Stimulated activated CD4-positive, alpha-beta T cell treated with anti-CD3 and anti-CD28 coated beads, TNF-alpha, amount 100 ng/mL, for 1 hour (primary cell): ENCODE measurements around the gene NDUFAF3.

Experiments used
- DNase-seq, 3 donors: peaks; one replicate each; pipeline ENCODE4 v3.0.0-alpha.2; 2020; ENCODE audit warnings: low read depth in 3 of 3, low spot score in 1 of 3

NDUFAF3 gene

DNA sequence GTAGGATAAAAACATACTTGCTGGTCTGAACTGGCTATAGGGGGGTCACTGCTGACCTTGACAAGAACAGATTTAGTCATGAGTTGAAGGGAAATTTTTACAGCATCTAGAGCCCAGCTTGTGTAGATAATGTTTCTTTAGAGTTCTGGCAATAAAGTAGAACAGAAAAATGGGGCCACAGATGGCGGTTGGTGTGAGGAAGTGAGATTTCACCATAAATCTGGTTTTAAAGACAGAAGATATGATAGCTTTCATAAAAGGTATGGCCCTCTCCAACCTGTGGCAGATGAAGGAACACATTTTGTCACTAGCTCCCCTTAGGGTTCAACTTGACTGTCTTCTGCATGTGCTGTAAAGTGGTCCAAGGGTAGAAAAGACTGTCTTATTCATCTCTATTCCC is 31.6 kb downstream of the NDUFAF3 start:
- no peak for DNase-seq

DNA sequence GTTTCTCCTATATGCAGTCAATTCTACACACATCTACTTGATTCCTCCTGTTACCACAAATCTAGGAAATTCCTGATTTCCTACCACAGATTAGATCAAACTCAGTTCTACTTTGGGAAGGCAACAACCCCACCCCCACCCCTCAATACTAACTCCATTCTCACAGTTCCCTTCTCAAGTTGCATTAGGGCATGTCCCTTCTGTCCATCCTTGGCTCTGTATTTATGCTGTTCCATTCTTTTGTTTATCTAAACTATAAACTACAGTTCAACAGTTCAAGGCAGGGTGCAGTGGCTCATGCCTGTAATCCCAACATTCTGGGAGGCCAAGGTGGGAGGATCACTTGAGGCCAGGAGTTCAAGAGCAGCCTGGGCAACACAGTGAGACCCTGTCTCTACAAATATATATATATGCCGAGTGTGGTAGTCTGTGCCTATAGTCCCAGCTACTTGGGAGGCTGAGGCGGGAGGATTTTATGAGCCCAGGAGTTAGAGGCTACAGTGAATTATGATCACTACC is 32.5 kb downstream of the NDUFAF3 start:
- DNase-seq = no peak

DNA sequence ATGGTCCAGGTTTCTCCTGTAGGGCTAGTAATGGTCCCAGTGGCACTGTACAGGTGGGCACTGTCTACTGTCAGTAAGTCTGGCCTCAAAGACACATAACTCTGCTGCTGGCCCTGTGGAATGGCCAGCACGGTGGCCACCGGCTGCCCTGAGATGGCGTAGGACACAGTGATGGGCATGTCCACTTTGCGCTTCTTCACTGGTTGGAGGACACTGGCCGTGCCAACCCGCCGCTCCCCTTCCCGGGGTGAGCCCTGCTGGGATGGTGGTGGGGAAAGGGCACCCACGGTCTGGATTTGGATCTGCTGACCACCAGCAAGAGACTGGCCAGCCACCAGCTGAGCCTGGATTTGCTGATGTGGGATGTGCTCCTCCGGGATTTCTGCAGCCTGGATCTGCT is 35.3 kb downstream of the NDUFAF3 start:
- DNase-seq = no peak

DNA sequence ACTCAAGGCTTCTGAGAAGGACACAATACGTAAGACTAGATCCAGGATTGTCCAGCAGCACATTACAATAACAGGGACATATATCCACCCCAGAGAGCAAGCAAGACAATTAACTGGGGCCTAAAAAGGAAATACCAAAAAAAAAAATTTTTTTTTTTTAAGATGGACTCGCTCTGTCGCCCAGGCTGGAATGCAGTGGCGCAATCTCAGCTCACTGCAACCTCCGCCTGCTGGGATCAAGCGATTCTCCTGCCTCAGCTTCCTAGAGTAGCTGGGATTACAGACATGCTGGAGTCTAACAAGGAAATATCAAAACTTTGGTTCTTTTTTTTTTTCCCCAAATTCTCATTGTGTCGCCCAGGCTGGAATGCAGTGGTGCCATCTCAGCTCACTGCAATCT is 36.1 kb downstream of the NDUFAF3 start:
- no peak for DNase-seq
